H9 (cell line): Measurements from ENCODE around the gene RNASEL. TPM values are rescaled to one million over a fixed set of nuclear protein-coding genes. Genes with fewer than 3 reads are reported as not detected.

Source experiments
- DNase-seq: peaks from one replicate; pipeline ENCODE4 v3.0.0-alpha.2; 2017
- H2AFZ ChIP-seq: one replicate; pipeline ENCODE4 v1.6.1; 2013; ENCODE audit warnings: mild to moderate bottlenecking, low read length, control low read depth, moderate library complexity
- H2AK5ac ChIP-seq: 2 replicates; pipeline ENCODE4 v1.6.1; 2013; ENCODE audit warnings: low read length, control low read depth, mixed read lengths; ENCODE audit not compliant: insufficient read length
- H2BK120ac ChIP-seq: one replicate; pipeline ENCODE4 v1.6.1; 2013; ENCODE audit warnings: low read depth, mild to moderate bottlenecking, low read length, control low read depth, inconsistent platforms; ENCODE audit not compliant: poor library complexity, severe bottlenecking
- H2BK12ac ChIP-seq: 2 replicates; pipeline ENCODE4 v1.6.1; 2013; ENCODE audit warnings: low read length, control low read depth, mixed read lengths, low read depth; ENCODE audit not compliant: insufficient read length
- H2BK15ac ChIP-seq: 2 replicates; pipeline ENCODE4 v1.6.1; 2013; ENCODE audit warnings: low read depth, low read length, control low read depth
- H2BK20ac ChIP-seq: one replicate; pipeline ENCODE4 v1.6.1; 2013; ENCODE audit warnings: low read depth, mild to moderate bottlenecking, low read length, control low read depth, inconsistent platforms; ENCODE audit not compliant: poor library complexity, severe bottlenecking
- H2BK5ac ChIP-seq: 2 replicates; pipeline ENCODE4 v1.6.1; 2013; ENCODE audit warnings: low read length, control low read depth, mixed read lengths; ENCODE audit not compliant: insufficient read length
- H3K14ac ChIP-seq: 2 replicates; pipeline ENCODE4 v1.6.1; 2013; ENCODE audit warnings: low read length, control low read depth; ENCODE audit not compliant: insufficient read depth
- H3K18ac ChIP-seq: 2 replicates; pipeline ENCODE4 v1.6.1; 2013; ENCODE audit warnings: low read depth, mild to moderate bottlenecking, mixed read lengths, low read length, control low read depth; ENCODE audit not compliant: insufficient read length
- H3K23ac ChIP-seq: 2 replicates; pipeline ENCODE4 v1.6.1; 2013; ENCODE audit warnings: low read length, control low read depth, mixed read lengths, low read depth; ENCODE audit not compliant: insufficient read length
- H3K23me2 ChIP-seq: 2 replicates; pipeline ENCODE4 v1.6.1; 2013; ENCODE audit warnings: low read depth, mild to moderate bottlenecking, mixed read lengths, low read length, control low read depth; ENCODE audit not compliant: insufficient read length, poor library complexity, severe bottlenecking
- H3K27ac ChIP-seq: 2 replicates; pipeline ENCODE4 v1.5.1; 2013; ENCODE audit warnings: low read length, control low read depth, mixed read lengths, low read depth; ENCODE audit not compliant: insufficient read length
- H3K27me3 ChIP-seq: 2 replicates; pipeline ENCODE4 v1.6.1; 2013; ENCODE audit warnings: low read length, control low read depth, inconsistent platforms; ENCODE audit not compliant: insufficient read depth
- H3K4ac ChIP-seq: 2 replicates; pipeline ENCODE4 v1.6.1; 2013; ENCODE audit warnings: low read depth, mild to moderate bottlenecking, control low read depth, inconsistent platforms, low read length, moderate library complexity
- H3K4me1 ChIP-seq: 2 replicates; pipeline ENCODE4 v1.6.1; 2013; ENCODE audit warnings: low read length, control low read depth, inconsistent platforms; ENCODE audit not compliant: insufficient read depth
- H3K4me2 ChIP-seq: 2 replicates; pipeline ENCODE4 v1.6.1; 2013; ENCODE audit warnings: low read length, control low read depth, mixed read lengths; ENCODE audit not compliant: insufficient read length, insufficient read depth
- H3K56ac ChIP-seq: 2 replicates; pipeline ENCODE4 v1.6.1; 2013; ENCODE audit warnings: low read depth, mild to moderate bottlenecking, mixed read lengths, low read length, control low read depth; ENCODE audit not compliant: insufficient read length
- H3K79me1 ChIP-seq: 2 replicates; pipeline ENCODE4 v1.6.1; 2013; ENCODE audit warnings: low read depth, mild to moderate bottlenecking, moderate library complexity, low read length, control low read depth, inconsistent platforms; ENCODE audit not compliant: insufficient read depth, poor library complexity, severe bottlenecking
- H3K79me2 ChIP-seq: 2 replicates; pipeline ENCODE4 v1.6.1; 2013; ENCODE audit warnings: low read length, control low read depth, inconsistent platforms; ENCODE audit not compliant: insufficient read depth
- H3K9ac ChIP-seq: 2 replicates; pipeline ENCODE4 v1.6.1; 2013; ENCODE audit warnings: low read length, control low read depth, mixed read lengths; ENCODE audit not compliant: insufficient read length; ENCODE audit errors: extremely low read depth
- H3K9me3 ChIP-seq: one replicate; pipeline ENCODE4 v1.6.1; 2013; ENCODE audit warnings: low read depth, low read length, inconsistent platforms; ENCODE audit not compliant: control insufficient read depth
- H3T11ph ChIP-seq: one replicate; pipeline ENCODE4 v1.6.1; 2013; ENCODE audit warnings: mild to moderate bottlenecking, low read length, control low read depth, inconsistent platforms
- H4K20me1 ChIP-seq: one replicate; pipeline ENCODE4 v1.6.1; 2013; ENCODE audit not compliant: control insufficient read depth, insufficient read length, insufficient read depth
- H4K5ac ChIP-seq: 2 replicates; pipeline ENCODE4 v1.6.1; 2013; ENCODE audit warnings: low read depth, mild to moderate bottlenecking, mixed read lengths, low read length, control low read depth; ENCODE audit not compliant: insufficient read length
- H4K8ac ChIP-seq: replicated peaks from 2 replicates; pipeline ENCODE4 v1.6.1; 2013; ENCODE audit warnings: low read length, control low read depth, mixed read lengths, low read depth; ENCODE audit not compliant: insufficient read length
- H4K91ac ChIP-seq: 2 replicates; pipeline ENCODE4 v1.6.1; 2013; ENCODE audit warnings: low read depth, mild to moderate bottlenecking, moderate library complexity, mixed read lengths, low read length, control low read depth; ENCODE audit not compliant: insufficient read length
- H3K27ac Mint-ChIP-seq, 3 experiments: 2 replicates in 2 of 3; 3 replicates in 1 of 3; pipeline ENCODE4 v1.8.0; 2020 to 2021; ENCODE audit warnings: mixed read lengths in 3 of 3, mild to moderate bottlenecking in 1 of 3, moderate library complexity in 1 of 3
- H3K27me3 Mint-ChIP-seq: 2 replicates; pipeline ENCODE4 v1.8.0; 2021; ENCODE audit warnings: low read depth, mild to moderate bottlenecking, moderate library complexity, mixed read lengths
- H3K36me3 Mint-ChIP-seq, 3 experiments: 2 replicates in 2 of 3; 3 replicates in 1 of 3; pipeline ENCODE4 v1.8.0; 2020 to 2021; ENCODE audit warnings: low read depth in 3 of 3, mixed read lengths in 3 of 3; ENCODE audit not compliant: insufficient read depth in 1 of 3
- H3K4me1 Mint-ChIP-seq, 2 experiments: 2 replicates each; pipeline ENCODE4 v1.8.0; 2020; ENCODE audit warnings: mixed read lengths in 2 of 2
- H3K4me3 Mint-ChIP-seq, 2 experiments: 2 replicates in 1 of 2; 3 replicates in 1 of 2; pipeline ENCODE4 v1.8.0; 2020 to 2021; ENCODE audit warnings: mild to moderate bottlenecking in 2 of 2, mixed read lengths in 2 of 2, moderate library complexity in 1 of 2
- H3K9me3 Mint-ChIP-seq, 2 experiments: 2 replicates in 1 of 2; 3 replicates in 1 of 2; pipeline ENCODE4 v1.8.0; 2020; ENCODE audit warnings: mild to moderate bottlenecking in 2 of 2, mixed read lengths in 2 of 2, moderate library complexity in 1 of 2
- WGBS: extraction: QIAGEN DNeasy Blood & Tissue Kit; methylation state at CpG from one replicate; pipeline ENCODE4 v1.1.7; 2013; ENCODE audit warnings: missing lambda C conversion rate, low lambda C conversion rate, mixed read lengths; ENCODE audit not compliant: insufficient read length; ENCODE audit errors: extremely low coverage; 5-methylcytosine and 5-hydroxymethylcytosine counted together
- total RNA-seq: library from RNA; stranded (reverse); gene quantifications from 2 replicates; pipeline ENCODE4 v1.2.1, GENCODE V29; 2021
- TF ChIP-seq, protein P1 (sequence below): fragments of 200-600 bp; sonication (generic); conservative IDR thresholded peaks from 3 replicates; pipeline ENCODE4 v1.8.0; 2021; ENCODE audit warnings: antibody characterized with exemption, mild to moderate bottlenecking

Gene RNASEL
- total RNA-seq, 1 experiment from 2014 or later: 0.63 TPM

DNA sequence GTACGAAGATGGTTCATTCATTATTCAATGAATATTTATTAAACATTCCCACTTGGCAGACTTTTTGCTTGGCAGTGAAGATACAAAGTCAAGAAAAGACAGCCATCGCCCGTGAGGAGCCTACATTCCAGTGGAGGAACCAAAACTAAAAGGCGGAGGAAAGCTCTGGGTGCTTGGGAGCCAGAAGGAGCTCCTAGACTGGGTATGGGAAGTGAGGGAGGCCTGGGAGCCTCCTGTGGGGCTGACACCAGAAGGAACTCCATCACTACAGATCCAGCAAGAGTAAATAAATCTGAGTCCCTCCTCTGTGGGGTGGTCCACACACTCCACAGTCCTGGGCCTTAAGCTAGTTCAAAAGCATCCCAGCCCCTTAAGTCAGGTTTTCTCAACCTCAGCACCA is 14.9 kb downstream of the RNASEL start:
- Histone ChIP-seq H3T11ph (no peak overlapping the region), H3K79me1 (no peaks in the 10 kb centered on the region), H3K27me3 (no peaks in the 10 kb centered on the region), H4K91ac (no peak overlapping the region), H3K14ac (no peak overlapping the region), H2BK12ac (no peak overlapping the region), H2AK5ac (no peak overlapping the region), H3K56ac (no peak overlapping the region), H4K8ac (no peak overlapping the region), H2BK5ac (no peak overlapping the region), H4K20me1 (no peaks in the 10 kb centered on the region), H4K5ac (no peak overlapping the region), H3K9ac (no peak overlapping the region), H2BK20ac (no peak overlapping the region), H2AFZ (no peak overlapping the region), H2BK120ac (no peak overlapping the region), H3K23me2 (no peaks in the 10 kb centered on the region), H3K27ac (no peak overlapping the region), H3K9me3 (no peaks in the 10 kb centered on the region), H3K18ac (no peak overlapping the region), H3K4me2 (no peak overlapping the region), H3K79me2 (no peaks in the 10 kb centered on the region), H2BK15ac (no peak overlapping the region), H3K4ac (no peak overlapping the region), H3K23ac (no peak overlapping the region), H3K4me1 (no peaks in the 10 kb centered on the region)
- DNase-seq: no peak
- no peak overlapping the region for H3K27ac Mint-ChIP-seq
- H3K9me3 Mint-ChIP-seq: peaks cover 0 to 2% of the 10 kb centered on the region in 2 experiments; a peak in 2 of 5 replicates
- no peaks in the 10 kb centered on the region for H3K27me3 Mint-ChIP-seq
- no peaks in the 10 kb centered on the region for H3K4me1 Mint-ChIP-seq
- no peaks in the 10 kb centered on the region; a peak in 1 of 7 replicates for H3K36me3 Mint-ChIP-seq
- WGBS: no CpG with 5 or more reads among the region's 4 CpGs
- H3K4me3 Mint-ChIP-seq: no peak overlapping the region
- TF ChIP-seq, protein P1, sequence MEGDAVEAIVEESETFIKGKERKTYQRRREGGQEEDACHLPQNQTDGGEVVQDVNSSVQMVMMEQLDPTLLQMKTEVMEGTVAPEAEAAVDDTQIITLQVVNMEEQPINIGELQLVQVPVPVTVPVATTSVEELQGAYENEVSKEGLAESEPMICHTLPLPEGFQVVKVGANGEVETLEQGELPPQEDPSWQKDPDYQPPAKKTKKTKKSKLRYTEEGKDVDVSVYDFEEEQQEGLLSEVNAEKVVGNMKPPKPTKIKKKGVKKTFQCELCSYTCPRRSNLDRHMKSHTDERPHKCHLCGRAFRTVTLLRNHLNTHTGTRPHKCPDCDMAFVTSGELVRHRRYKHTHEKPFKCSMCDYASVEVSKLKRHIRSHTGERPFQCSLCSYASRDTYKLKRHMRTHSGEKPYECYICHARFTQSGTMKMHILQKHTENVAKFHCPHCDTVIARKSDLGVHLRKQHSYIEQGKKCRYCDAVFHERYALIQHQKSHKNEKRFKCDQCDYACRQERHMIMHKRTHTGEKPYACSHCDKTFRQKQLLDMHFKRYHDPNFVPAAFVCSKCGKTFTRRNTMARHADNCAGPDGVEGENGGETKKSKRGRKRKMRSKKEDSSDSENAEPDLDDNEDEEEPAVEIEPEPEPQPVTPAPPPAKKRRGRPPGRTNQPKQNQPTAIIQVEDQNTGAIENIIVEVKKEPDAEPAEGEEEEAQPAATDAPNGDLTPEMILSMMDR: no peak
